GM19468 (cell line): ENCODE measurements around the gene F12.
"Not testable (repeated sequence)": the region's sequence is repeated elsewhere in the genome, so short reads cannot be mapped to it uniquely, and the experiment has no call there.

Experiments used
- ATAC-seq: cut with Tn5 transposase; IDR thresholded peaks from one replicate; pipeline ENCODE4 v1.9.1; 2021; ENCODE audit warnings: mild to moderate bottlenecking, moderate library complexity, moderate number of reproducible peaks; ENCODE audit not compliant: unreplicated experiment; ENCODE audit errors: extremely low read depth

The F12 gene

GRCh38 chr5:177420472-177420871, 11.1 kb upstream of the F12 start:
- ATAC-seq = not testable (repeated sequence)

DNA sequence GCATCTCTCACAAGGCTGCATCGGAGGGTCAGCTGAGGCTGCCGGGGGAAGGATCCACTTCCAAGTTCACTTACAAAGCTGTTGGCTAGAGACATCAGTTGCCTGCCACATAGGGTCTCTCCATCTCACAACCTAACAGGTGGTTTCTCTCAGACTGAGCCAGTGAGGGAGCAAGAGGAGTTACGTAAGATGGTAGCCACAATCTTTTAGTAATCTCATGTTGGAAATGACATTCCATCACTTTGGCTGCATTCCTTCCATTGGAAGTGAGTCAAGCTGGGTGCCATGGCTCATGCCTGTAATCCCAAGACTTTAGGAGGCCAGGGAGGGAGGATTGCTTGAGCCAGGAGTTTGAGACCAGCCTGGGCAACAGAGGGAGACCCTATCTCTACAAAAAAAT, 9.7 kb upstream of the F12 start:
- no peak for ATAC-seq

GRCh38 chr5:177417081-177417480, 7.7 kb upstream of the F12 start:
- ATAC-seq = not testable (repeated sequence)

DNA sequence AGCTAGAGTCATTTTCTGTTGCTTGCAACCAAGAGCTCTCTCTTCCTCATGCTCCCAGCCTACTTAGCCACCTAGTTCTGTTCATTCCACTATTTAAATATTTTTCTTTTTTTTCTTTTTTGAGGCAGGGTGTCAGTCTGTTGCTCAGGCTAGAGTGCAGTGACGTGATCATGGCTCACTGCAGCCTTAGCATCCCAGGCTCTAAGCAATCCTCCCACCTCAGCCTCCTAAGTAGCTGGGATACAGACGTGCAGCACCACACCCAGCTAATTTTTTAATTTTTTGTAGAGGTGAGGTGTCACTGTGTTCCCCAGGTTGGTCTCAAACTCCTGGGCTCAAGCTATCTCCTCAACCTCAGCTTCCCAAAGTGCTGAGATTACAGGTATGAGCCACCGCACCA, 5.1 kb upstream of the F12 start:
- ATAC-seq = no peak

DNA sequence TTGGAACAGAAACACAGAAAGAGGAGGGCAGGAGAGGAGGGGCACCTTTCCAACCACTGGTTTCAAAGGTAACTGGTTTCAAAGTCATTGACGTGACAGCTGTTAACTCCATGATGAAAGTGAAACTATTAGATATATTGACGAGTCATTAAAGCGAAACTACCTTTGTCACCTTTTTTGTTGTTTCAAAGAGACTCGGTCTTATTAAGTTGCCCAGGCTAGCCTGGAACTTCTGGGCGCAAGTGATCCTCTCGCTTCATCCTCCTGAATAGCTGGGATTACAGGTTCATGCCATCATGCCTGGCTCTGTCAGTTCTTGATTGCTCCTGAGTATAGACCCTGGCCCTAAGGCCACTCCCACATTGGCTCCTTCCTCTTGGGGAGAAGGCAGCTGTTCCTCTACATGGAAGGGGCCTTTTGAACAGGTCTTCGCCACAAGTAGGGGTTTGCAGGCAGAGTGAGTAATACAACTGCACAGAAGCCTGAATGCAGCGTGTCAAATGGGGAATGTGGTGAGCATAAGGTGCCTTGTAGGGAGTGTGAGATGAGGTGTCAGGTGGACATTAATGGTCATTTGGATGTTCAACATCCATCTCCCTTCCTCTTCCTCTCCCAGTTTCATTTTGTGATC, 3.4 kb upstream of the F12 start:
- ATAC-seq = peak; percentile 20

DNA sequence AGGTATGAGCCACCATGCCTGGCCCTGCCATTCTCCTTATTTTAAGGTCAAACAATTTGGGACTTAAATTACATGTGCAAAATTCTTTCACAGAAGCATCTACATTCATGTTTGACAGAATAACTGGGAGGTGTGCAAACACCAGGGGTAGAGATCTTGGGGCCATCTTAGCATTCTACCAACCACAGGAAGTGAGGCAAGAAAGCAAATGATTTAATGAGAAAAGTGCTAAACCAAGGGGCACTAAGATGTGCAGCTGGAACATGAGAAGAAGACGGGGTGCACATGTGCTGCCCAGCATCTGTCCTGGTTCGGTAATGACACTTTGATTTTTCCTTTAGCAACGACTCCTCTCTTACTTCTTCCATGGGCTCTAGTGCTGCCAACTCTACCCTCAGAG, 1.2 kb upstream of the F12 start:
- ATAC-seq = no peak

- ATAC-seq = no peak
Measured at GRCh38 chr5:177405805-177406204, 3.6 kb downstream of the F12 start.

GRCh38 chr5:177405312-177405711, 4.1 kb downstream of the F12 start:
- no peak for ATAC-seq

DNA sequence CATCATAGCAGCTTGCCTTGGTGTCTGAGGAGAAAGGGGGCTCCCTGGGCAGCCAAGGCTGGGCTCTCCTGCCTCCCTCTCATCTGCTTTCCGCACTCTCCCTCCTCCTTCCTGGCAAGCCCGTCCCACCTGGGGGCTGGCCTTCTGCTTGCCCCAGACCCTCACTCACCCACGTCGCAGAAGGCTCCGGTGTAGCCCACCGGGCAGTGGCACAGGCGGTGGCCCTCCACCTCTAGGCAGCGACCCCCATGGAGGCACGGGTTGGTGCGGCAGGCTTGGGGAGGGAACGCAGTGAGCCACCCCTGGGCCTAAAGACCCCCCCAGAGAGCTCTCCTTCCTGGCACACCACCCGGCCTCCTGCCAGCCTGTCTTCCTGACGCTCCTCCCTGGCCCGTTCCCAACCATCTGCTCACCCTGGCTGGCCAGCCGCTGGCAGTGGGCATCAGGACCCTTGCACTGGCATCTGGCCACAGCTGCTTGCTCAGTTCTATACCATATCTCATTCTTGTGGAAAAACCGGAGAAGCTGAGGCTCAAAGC, 4.7 kb downstream of the F12 start:
- ATAC-seq = no peak

DNA sequence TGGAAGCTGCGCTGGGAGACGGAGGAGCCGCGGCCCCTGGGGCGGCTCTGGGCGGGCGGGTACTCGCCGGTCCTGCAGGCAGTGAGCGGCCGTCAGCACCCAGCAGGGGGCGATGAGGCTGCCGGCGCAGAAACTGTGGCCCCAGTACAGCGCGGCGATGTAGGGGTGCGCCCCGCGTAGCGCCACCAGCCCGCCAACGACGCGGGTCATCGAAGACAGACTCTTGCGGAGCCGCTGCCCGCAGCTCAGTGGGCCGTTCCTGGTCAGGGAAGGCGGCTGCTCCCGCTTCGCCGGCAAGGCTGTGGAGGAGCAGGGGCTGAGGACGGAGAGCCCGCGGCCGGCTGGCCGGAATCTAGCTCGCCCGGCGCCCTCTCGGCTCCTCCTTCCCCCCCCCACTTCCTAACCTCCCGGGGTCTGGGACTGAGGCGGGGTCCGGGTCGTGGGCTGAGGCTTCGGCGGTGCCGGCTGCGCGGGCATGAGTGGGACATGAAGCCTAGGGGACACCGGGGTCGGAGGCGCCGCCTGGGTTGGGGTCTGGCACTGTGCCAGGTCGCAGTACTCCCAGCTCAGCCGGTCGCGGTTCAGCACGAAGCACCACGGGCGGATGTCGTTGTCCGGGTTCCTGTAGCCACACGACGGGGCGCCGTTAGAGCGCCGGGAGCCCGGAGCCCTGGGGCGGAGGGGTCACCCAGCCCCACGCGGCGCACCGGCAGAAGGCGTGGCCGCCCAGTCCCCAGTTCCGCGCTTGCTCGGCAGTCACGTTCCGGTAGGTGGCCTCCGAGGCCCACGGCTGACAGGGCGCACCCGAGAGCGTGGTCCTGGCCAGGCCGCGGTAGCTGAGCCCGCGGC, 5.3 kb downstream of the F12 start:
- ATAC-seq = peak; percentile 60

GRCh38 chr5:177403102-177403791, 6.1 kb downstream of the F12 start:
- ATAC-seq = no peak

GRCh38 chr5:177402271-177403043, 6.9 kb downstream of the F12 start:
- ATAC-seq = no peak

DNA sequence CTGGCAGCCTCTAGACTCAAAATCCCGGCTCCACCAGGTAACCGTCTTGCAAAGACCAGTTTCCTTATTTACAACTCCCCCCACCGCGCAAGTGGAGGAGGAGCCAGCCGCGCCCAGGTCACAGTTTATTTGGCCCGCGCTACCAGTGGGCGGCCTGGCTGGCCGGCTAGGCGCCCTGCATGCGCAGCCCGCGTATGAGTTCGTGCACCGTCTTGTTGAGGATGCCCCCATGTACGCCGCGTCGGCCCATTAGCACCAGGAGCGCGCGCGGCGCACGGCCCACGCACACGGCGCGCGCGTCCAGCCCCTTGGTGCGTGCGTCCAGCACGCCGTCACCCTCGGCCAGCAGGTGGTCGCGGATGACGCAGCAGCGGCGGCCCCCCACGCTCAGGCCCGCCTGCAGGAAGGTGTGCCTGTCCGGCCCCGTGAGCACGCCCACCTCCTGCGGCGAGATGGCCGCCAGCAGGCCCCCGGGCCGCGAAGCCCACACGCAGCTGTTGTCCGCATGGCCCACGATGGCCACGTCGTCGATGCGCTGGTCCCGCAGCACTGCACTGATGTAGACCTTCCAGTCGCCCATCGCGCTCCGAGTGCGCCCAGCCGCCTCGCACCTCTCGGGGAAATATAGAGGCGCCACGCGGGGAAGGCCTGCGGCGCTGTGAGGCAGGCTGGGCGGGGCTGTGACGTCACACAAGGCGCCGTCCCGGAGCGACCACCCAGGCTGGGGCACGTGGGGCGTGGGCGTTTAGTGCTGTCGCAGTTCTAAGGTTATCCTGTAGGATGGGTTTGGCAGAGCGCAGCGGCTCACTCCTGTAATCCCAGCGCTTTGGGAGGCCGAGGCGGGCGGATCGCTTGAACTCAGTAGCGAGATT, 9.1 kb downstream of the F12 start, which contains the start of gene PFN3:
TSS of gene PFN3 (minus strand) at position 665 of the 872 bp plus-strand sequence. CDS start at position 580, 85 bp downstream.
- ATAC-seq = no peak

- no peak for ATAC-seq
Measured at GRCh38 chr5:177397875-177398390, 11.4 kb downstream of the F12 start.

DNA sequence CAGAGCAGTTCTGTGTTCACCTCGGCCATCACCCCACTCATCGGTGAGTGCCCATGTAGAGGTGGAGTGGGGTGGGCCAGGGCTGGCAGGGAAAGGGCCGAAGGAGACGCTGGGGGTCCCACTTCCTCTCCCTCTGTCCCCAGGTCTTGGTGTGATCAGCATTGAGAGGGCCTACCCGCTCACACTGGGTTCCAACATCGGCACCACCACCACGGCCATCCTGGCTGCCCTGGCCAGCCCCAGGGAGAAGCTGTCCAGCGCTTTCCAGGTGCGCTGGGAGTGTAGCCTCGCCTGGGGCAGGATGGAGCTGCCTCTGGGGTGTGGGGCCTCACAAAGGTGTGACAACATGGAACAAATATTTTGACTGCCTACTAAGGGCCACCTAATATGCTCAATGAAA, 12.6 kb downstream of the F12 start:
- no peak for ATAC-seq

GRCh38 chr5:177396078-177396477, 13.3 kb downstream of the F12 start:
- ATAC-seq = no peak

DNA sequence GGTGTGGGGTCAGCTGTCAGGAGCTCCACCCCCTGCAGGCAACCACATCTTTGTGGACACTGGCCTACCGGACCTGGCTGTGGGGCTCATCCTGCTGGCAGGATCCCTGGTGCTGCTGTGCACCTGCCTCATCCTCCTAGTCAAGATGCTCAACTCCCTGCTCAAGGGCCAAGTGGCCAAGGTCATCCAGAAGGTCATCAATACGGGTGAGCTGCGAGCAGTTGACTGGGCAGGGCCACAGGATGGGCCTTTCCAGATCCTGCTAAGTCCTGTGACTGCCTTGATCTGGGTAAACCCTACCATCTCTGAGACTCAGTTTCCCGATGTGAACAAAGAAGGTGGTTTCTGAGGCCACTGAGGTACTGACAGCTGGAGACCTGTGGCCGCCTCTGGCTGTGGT, 15.4 kb downstream of the F12 start:
- no peak for ATAC-seq

- no peak for ATAC-seq
Measured at GRCh38 chr5:177393206-177393765, 16.1 kb downstream of the F12 start.

DNA sequence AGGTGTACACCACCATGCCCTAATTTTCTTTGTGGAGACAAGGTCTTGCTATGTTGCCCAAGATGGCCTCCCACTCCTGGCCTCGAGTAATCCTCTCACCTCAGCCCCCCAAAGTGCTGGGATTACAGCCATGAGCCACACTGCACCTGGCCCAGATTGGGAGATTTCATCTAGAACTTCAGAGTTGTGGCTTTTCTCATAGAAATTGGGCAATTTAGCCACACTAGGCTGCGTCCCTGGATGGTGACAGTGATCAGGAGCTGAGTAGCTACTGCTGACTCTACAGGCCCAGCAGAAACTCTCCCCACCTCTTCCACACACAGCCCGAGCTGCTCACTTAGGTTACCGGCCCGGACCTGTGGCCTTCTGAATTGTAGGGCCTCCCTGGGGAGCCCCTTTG, 16.6 kb downstream of the F12 start:
- no peak for ATAC-seq
